Astrocyte (in vitro differentiated cells and primary cell): ENCODE results near the gene PLEKHO2.

Experiments used
- EZH2 ChIP-seq: IDR thresholded peaks from 2 replicates; pipeline ENCODE4 v1.6.1; 2012; ENCODE audit warnings: mild to moderate bottlenecking, low read length, inconsistent platforms; ENCODE audit not compliant: insufficient read depth
- TF ChIP-seq, protein P1 (sequence below): IDR thresholded peaks from 2 replicates; pipeline ENCODE4 v1.5.1; 2011; ENCODE audit warnings: low read depth, mild to moderate bottlenecking, inconsistent platforms, low read length, moderate library complexity; ENCODE audit not compliant: insufficient read depth

DNA sequence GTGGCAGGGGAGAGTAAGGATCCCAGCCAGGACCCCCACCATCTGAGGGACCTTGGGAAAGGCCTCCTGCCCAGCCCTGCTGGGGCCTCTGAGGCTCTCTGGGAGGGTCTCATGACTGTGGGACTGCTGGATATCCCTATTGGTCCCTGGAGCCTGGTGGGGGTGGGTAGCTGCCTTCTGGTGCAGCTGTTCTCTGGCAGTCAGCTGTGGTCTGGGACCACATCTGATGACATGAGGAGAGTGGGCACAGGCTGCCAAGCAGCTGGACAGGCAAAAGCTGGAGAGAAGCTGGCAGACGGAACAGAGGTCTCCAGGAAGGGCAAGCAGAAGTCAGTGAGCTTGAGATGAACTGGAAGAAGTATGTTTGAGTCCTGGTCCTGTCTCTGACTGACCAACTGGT lies 22.4 kb downstream of the PLEKHO2 start:
- TF ChIP-seq, protein P1, sequence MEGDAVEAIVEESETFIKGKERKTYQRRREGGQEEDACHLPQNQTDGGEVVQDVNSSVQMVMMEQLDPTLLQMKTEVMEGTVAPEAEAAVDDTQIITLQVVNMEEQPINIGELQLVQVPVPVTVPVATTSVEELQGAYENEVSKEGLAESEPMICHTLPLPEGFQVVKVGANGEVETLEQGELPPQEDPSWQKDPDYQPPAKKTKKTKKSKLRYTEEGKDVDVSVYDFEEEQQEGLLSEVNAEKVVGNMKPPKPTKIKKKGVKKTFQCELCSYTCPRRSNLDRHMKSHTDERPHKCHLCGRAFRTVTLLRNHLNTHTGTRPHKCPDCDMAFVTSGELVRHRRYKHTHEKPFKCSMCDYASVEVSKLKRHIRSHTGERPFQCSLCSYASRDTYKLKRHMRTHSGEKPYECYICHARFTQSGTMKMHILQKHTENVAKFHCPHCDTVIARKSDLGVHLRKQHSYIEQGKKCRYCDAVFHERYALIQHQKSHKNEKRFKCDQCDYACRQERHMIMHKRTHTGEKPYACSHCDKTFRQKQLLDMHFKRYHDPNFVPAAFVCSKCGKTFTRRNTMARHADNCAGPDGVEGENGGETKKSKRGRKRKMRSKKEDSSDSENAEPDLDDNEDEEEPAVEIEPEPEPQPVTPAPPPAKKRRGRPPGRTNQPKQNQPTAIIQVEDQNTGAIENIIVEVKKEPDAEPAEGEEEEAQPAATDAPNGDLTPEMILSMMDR = no peak
- TF ChIP-seq EZH2 = no peak
